GM12892 (cell line): ENCODE data around the gene TSPAN9.

Source experiments
- POLR2A ChIP-seq: IDR thresholded peaks from 2 replicates; pipeline ENCODE4 v1.6.1; 2011; ENCODE audit warnings: low read depth, low read length, control low read depth
- POLR2AphosphoS5 ChIP-seq: IDR thresholded peaks from 2 replicates; pipeline ENCODE4 v1.6.1; 2011; ENCODE audit warnings: low read depth, low read length, control low read depth
- TAF1 ChIP-seq: IDR thresholded peaks from 2 replicates; pipeline ENCODE4 v1.6.1; 2011; ENCODE audit warnings: low read depth, mild to moderate bottlenecking, control low read depth, low read length, borderline replicate concordance

GRCh38 chr12:3284405-3284804 lies 207.2 kb downstream of the TSPAN9 start:
- TF ChIP-seq POLR2A (no peak), TAF1 (no peak), POLR2AphosphoS5 (no peak)
